GM18519 (cell line): ENCODE measurements around the gene EMID1.

Experiments
- ATAC-seq: cut with Tn5 transposase; IDR thresholded peaks from one replicate; pipeline ENCODE4 v1.9.1; 2021; ENCODE audit warnings: mild to moderate bottlenecking, moderate library complexity; ENCODE audit not compliant: unreplicated experiment, low FRiP score

EMID1 gene

DNA sequence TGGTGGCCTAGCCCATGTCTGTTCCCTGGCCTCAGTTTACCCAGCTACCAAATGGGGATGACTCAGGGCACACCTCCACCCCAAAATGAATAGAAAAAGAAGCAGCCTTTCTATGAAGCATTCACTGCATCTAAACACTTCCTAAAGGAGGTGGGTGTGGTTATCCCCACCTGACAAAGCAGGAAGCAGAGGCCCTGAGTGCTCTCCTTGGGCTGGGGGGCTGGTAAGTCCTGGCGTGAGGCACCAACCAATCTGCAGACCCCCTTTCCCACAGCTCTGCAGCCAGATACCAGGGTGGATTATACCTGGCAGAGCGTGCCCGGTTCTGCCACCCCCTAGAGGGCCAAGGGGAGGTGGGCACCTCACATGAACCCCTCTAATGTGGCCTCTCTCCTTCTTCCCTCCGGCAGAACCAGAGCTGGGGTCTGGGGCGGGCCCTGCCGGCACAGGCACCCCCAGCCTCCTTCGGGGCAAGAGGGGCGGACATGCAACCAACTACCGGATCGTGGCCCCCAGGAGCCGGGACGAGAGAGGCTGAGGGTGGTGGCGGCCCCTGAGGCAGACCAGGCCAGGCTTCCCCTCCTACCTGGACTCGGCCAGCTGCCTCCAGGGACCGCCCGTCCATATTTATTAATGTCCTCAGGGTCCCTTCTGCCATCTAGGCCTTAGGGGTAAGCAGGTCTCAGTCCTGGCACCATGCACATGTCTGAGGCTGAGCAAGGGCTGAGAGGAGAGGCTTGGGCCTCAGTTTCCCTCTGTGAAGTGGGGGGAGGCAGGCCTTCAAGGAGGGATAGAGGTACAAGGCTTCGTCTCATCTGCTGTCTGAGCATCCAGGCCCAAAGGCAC, 52.9 kb downstream of the EMID1 start:
- no peak for ATAC-seq

DNA sequence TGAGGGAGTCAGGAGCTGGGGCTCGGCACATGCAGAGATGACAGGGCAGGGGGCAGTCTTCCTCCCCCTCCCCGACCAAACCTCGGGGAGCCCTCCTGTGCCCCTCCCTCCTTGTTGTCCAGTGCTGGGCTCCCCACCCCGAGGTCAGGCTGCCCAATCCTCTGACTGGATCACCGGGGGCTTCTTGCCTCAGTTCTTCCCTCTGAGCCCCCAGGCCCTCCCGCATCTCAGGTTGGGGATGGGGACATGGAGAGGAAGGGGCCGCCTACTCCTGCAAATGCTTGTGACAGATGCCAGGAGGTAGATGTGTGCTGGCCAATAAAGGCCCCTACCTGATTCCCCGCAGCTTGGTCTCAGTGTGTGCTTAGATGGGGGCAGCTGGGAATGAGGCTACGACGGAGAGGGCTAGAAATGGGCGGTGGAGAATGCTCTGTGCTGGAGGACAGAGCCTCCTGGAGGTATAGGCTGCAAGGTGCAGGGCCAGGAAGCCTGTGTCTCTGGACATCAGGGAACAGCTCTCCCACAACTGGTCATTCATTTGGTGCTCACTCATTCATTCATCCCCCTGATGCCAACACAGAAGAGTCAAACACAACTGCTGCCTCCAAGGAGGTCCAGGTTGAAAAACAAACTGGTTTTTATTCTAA, 53.7 kb downstream of the EMID1 start:
- ATAC-seq = no peak

DNA sequence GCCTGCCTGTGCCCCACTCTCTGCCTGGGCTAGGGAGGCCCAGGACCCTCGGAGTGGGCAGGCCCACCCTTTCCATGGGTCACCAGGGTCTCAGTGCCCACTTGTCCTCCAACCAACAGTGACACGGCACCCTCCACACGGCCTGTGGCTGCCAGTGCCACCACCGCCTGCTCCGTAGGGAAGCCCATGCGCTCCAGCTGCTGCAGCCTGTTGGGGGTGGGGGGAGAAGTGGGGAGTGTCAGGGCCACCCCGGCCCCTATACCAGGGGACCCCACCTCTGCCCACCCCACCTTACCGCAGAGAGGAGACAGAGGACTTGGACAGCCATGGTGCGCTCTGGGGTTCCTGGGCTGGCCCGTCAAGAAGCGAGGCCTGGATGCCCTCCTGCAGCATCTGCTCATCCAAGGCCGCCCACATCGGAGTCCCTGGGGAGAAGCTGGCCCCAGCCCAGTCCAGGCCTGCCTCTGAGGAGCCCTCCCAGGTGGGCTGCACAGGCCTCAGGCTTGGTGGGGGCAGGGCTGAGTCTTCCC, 54.4 kb downstream of the EMID1 start:
- no peak for ATAC-seq

DNA sequence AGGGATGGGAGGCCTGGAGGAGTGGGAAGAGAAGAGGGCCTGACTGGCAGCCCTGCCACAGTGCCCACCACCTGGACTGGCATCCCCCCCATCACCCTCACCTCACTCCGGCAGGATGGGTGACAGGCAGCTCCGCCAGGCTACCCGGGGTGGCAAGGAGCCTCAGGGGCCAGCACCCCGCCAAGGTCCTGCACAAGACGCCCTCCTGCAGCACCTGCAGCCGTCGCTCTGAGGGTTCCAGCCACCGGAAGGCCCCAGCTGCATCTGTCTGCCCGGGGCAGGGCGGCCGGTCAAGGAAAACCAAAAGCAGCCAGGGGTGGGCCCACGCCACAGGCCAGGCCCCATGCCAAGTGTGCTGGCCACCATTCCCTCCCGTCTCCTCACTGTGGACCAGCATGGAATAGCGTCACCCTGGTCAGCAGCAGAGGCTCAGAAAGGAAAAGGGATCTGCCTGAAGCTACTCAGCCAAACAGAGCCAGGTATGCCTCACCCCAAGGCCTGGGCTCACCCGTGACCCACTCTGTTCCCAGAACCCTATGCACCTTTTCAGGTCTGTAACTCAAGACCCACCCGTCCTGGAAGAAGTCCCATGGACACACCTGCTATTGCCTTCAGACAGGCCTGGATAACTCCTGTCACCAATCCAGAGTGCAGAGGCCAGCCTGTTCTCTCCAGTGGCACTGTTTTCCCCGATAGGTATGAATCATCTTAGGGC, 55.1 kb downstream of the EMID1 start:
- ATAC-seq = no peak

DNA sequence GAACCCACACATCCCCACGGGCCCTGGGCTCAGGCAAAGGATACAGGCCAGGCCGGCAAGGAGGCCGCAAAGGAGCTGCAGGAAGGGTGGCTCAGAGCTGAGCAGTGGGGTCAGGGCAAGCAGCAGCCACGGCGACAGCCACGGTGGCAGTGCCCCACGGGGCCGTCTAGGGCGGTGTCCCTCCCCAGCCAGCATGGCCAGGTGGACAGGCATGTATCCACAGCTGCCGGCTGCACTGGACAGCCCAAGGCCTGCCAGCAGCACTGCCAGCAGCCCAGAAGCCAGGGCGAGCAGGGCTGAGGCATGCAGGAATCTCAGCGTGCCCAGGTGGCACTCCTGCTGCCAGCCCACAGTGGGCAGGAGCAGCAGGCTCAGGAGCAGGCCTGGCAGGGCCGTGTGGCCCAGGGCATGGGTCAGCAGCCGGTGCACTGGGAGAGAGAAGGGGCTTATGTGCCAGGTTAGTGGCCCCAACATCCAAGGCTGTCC, 58.1 kb downstream of the EMID1 start:
- no peak for ATAC-seq

DNA sequence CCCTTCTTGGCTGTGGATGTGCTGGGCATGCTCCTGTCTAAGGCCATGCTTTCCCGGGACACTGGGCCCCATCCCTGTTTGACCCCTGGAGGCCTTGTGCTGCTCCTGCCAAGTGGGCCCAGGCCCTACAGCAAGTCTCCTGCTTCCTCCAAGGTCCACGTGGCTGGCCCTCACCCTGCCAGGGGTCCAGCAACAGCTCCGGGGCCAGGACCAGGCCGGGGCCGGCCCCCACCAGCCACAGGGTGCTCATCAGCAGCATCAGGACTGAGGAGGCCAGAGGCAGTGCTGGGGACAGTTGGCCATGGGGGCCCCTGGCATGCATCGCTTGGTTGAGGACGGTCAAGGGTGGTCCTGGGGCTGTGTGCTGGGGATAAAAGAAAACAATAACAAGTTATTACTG, 59.6 kb downstream of the EMID1 start:
- no peak for ATAC-seq

DNA sequence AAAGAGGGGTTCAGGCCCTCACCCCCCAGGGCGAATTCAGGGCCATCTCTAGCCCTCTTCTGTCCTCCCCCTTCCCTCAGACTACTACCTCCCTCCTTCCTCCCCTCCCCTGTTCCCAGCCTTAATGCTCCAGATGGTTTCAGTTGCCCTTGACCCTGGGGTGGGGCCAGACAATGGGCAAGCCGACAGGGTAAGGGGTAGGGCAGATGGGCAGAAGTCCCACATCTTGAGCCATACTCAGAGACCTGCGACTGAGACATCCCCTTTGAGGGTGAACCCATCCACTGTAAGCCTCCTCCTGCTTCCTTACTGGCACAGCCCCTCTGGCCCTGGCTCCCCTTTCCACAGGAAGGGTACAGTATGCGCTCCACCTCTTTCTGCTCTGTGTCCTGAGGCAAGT, 60.2 kb downstream of the EMID1 start:
- ATAC-seq = no peak

DNA sequence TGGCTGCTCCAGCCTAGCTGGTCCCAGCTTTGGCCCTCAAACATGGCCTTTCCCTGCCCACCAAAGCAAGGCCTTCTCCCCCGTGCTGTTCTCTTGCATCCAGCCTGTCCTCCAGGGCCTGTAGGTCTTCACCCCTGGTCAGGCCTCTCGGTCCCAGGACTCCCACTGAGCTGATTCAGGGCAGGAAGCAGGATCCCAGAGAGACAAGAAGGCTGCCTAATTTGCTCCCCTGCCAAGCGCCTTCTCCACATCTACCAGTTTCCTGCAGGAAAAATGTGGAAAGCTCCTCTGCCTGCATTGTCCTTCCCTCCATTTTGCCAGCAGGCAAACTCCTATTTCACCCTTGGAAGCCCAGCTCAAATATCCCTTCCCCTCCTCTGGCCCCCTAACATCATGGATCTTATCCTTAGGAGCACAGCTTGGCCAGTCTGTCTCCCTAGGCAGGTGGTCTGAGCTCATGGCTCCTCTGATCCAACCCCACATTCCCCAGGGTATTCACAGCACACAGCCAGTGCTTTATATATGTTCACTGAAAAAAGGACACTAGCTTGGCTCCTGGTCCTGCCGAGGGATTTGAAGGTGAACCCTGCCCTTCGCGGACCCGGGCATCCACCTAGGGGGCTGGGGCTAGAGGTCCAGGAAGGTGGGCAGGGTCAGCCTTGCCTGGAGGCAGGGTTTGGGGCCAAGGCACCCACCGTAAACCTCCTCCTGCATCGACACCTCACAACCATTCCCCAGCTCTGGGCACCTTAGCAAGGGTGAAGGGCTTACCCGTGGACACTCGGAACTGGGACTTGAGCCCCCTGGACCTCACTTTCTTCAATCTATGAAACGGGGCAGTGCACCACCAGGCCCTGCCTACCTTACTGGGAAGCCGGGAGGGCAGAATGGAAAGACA, 61.1 kb downstream of the EMID1 start:
- no peak for ATAC-seq

DNA sequence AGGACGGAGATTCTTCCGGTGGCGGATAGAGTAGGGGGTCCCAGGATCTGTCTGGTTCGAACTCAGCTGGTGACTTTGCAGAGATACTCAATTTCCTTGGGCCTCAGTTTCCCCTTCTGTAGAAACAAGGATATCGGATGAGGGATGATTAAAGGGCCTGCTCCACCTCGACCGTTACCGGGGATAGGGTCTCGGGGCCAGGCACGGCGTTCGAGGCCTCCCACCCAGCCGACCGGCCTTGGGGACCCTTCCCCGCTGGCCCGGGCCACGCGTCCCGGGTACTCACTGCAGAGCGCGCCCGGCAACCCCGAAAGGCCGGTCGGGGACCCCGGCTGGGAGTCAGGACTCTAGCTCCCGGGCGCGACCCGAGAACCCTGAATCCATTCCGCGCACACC, 61.8 kb downstream of the EMID1 start:
- ATAC-seq = no peak

DNA sequence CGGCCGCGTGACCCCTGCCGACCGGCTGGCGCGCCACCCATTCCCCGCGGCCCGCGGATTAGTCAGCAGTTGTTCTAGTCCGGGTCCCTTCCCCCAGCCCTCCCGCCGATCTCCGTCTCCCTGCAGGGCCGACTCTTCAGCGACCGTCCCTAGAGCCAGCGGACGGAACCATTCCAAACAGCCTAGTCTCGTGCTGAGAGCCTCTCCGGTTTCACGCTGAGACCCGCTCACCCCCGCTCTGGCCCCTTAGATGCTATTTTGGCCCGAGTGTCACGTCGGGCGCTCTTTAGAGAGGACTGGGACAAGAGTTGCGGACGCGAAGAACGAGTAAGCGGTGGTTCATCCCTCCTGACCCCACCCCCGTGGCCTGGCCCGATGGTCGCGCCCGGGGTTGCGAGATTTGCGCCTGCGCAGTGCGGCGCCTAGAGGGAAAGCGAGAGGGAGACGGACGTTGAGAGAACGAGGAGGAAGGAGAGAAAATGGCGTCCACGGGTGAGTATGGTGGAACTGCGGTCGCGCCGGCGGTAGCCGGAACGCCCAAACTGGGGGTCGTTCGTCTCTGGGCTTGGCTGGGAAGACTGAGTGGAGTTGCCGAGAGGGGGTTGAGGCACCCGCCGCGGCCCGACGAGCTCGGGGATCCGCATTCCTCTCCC, 62.3 kb downstream of the EMID1 start, which contains the start of the genes EWSR1 and RHBDD3:
Gene EWSR1, plus strand, starts transcription at position 411 of the 653 bp plus-strand sequence. Its CDS starts 69 bp downstream, at position 480.
Gene RHBDD3, minus strand, starts transcription at position 124 of the 653 bp plus-strand sequence. CDS start 2,355 bp downstream, outside the sequence.
- ATAC-seq = peak; percentile 51

DNA sequence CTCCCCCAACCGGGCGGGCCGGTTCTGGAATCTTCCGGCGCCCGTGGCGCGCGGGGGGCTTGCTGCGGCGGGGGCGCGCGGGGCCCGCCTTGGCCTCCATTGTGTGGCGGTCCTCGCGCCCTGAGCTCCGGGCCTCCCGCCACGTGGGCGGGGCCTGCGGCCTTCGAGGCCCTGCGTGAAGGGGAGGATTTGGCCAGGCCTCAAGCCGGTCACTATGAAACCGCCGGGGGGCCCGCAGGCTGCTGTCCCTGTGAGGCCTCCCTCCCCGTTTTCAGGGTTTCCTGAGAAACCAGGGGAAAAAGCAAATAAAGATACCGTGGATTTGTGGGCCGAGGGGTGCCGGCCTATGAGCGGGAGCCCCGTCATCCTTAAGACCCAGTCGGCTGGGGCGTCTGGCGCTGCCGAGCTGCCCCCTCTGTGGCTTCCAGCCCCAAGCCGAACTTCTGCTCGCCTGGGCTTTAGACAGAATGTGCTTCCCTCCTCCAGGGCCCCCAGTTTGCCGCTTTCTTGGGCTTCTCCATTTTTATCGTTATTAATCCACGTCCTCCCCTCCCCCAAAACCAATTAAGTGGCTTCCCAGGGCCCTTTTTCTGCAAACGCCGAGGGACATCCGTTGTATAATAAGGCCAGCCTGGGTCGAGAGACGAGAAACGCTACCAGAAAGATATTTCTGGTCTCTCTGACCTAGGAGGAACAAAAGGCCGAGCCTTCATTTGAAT, 63.0 kb downstream of the EMID1 start:
- no peak for ATAC-seq

DNA sequence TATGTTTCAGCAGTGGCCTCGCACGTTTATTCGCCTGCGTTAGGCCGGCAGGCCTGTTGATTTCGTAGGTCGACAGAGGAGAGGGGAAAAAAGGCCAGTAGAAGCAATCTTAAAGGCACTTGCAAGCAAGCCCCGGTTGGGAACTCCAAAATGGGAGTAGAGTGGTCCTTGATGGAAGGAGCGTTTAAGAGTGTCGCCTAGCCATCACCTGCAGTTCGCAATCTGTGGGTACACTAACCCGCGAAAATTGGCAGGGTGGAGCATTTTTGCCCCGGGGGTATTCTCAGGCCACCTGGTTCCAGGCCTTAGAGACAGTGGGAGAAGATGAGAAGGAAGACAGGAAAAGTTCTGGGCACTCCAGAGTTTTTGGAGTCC, 63.5 kb downstream of the EMID1 start:
- no peak for ATAC-seq

DNA sequence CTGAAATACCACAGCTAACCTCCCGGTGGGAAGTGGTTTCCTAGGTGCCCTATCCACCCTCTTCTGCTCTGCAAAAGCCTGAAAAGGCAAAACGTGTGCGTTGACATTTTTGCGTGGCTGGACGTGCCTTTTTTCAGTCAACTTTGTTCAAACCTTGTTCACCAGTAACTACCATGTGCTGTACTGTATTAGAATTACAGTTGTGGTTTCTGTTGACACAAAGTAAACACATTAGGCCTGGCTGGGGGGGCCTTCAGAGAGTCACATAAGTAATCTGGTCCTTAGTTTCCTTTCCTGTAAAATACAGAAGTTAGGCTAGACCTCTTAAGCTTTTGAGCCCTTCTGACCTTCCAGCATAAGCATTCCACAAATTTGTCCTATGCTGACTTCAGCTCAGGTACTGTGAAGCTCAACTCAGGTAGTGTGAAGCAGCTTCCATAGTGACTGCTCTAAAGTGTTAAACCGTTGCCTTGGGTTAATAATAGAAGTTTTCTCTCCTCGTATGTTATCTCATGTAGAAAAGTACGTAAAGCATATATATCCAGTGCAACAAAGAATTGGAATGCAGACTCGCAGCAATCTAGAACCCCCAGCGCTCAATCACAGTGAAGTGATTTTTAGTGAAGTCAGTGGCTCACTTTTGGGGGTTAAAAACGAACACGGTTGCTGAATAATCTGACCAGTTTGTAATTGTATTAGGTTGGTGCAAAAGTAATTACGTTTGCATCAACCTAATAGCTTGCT, 64.2 kb downstream of the EMID1 start:
- ATAC-seq = no peak

DNA sequence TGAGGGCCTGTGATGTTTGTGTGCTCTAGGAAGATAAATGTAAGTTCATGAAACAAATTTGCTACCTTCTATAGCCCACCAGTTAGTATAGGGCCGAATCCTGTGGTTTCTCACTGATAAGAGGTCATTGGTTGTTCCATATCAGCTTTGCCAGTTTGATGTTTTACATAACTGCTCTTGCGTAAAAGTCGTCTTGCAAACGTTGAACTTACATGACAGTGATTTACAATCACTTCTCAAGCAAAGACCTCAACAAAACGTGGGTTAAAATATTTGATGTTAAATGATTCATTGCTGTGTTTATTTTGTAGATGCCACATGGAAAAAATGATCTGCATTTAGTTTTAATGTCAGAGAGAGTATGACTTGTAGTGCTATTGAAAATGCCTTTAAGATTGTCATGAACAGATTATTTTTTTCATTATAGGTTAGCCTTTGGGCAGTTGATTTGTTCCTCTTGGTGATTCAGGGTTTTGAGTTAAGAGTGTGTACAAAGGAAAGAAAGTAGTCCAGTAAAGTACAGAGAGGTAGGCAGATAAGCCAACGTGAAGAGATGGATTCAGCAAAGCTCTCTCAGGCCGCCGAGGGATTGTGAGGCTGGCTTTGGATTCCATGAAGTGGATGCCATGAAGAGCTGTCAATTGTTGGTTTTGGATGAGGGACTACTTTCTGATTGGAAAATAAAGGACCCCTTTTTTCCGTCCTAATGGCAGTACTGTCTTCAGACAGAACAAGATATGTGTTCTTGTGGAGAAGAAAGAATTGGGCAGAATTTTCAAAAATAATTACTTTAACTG, 65.0 kb downstream of the EMID1 start:
- no peak for ATAC-seq

DNA sequence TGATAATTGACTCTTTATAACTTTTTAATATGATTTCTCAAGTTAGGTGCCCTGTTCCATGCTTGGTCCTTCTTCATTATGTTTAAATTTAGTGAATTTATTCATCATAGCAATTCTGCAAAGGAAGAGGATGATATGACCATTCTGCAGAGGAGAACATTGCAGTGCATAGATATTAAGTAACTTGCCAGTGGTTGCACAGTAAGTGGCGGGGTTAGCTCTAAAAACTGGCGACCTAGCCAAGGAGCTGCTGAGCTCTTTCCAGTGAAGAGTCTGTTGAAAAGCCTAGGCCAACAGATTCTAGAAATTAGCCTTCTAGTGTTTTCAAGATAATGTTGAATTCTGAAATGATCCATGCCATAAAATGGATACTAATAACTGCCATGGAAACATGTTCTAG, 66.9 kb downstream of the EMID1 start:
- ATAC-seq = no peak

DNA sequence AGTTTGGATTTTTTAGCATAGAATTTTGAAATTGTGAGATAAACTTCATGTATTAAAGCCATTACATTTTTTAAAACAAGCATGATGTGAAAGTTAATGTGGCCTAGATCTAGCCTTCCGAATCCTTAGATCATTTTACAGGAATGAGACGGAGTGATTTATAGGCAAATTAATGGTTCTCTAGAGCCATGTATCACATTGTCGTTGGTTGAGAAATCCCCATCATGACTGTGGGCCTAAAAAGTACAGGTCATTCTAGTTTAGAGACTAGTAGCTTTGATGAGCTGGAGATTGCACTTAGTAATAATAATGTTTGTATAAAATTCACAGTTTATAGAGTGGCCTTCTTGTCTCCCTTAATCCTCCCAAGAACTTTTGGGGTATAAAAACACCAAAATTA, 69.5 kb downstream of the EMID1 start:
- ATAC-seq = no peak

DNA sequence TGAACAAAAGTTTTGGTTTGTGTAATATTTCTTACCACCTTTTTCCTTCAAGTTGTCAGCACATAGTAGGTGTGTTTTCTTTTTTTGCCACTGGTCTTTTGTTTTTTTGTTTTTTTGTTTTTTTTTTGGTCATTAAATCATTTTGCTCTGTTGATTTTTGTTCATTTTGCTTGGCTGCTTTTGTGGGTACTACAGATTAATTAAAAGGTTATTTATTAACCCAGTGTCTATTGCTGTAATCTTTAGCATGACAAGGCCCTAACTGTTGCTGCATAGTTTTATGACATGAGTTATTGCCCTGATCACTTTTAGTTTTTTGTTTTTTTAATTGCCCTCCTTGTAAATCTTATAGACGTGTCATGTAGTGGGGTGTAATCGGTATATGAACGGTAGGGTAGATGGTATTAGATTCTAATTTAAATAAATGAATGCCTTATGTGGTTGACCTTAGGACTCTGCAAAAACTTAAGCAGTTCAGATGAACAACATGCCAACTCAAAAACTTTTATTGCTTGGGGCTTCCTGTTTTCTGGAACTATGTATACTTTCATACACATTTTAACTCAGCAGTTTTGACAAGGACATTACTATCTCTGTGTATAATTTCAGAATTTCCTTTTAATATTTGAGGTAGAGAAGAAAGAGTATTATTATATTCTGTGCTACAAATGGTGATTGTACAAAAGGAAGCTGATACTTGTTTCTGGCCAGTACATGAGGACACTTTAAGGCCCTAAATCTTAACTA, 70.3 kb downstream of the EMID1 start:
- ATAC-seq = no peak
